ENCODE measurements around the gene FNBP1. TPM values are rescaled to one million over a fixed set of nuclear protein-coding genes. Genes with fewer than 3 reads are reported as not detected.

The FNBP1 gene
- total RNA-seq, 1 experiment from 2014 or later = 36.5 TPM

DNA sequence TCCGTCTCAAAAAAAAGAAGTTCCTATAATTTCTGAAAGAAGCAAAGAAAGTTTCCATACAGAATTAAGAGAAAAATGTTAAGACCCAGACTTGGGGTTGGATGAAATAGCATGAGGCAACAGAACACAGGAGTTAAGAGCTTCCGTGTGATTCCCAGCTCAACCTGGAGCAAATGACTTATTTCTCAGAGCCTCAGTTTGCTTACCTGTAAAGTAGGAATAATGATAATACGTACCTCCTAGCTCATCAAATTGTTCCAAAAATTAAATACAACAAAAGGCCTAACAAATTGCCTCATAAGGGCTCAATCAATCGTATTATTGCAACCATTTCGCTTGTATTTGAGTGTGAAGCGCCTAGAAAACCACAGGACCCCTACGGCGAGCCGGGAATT, 10.1 kb upstream of the FNBP1 start:
- Histone ChIP-seq H3K9ac (ENCODE audit: extremely low read depth, insufficient read length, low read length) (peak overlapping the region; percentile 24), H3K4me1 (ENCODE audit: insufficient read depth, low read length) (no peaks in the 10 kb centered on the region; the same call in 1 of the 2 replicates), H3K79me1 (ENCODE audit: insufficient read depth, low read depth, low read length, poor library complexity, severe bottlenecking) (no peaks in the 10 kb centered on the region), H4K20me1 (ENCODE audit: control insufficient read depth, insufficient read depth, insufficient read length) (no peaks in the 10 kb centered on the region), H3K4ac (ENCODE audit: low read depth, low read length) (no peak overlapping the region), H3T11ph (ENCODE audit: low read length) (no peak overlapping the region), H3K27ac (ENCODE audit: insufficient read length, low read depth, low read length) (no peak overlapping the region), H3K27me3 (ENCODE audit: insufficient read depth, low read length) (no peaks in the 10 kb centered on the region), H2BK12ac (ENCODE audit: insufficient read length, low read depth, low read length) (no peak overlapping the region), H3K56ac (ENCODE audit: insufficient read length, low read depth, low read length) (no peak overlapping the region), H2BK15ac (ENCODE audit: low read depth, low read length) (no peak overlapping the region), H3K14ac (ENCODE audit: insufficient read depth, low read length) (no peak overlapping the region; the same call in 1 of the 2 replicates), H4K8ac (replicated peaks; ENCODE audit: insufficient read length, low read depth, low read length) (no peak overlapping the region), H4K91ac (ENCODE audit: insufficient read length, low read depth, low read length) (no peak overlapping the region), H3K4me2 (ENCODE audit: insufficient read depth, insufficient read length, low read length) (peak overlapping the region; percentile 96), H2AFZ (ENCODE audit: low read length) (no peak overlapping the region), H4K5ac (ENCODE audit: insufficient read length, low read depth, low read length) (no peak overlapping the region), H3K23ac (ENCODE audit: insufficient read length, low read depth, low read length) (no peak overlapping the region), H2BK5ac (ENCODE audit: insufficient read length, low read length) (no peak overlapping the region), H2BK20ac (ENCODE audit: low read depth, low read length, poor library complexity, severe bottlenecking) (no peak overlapping the region), H2AK5ac (ENCODE audit: insufficient read length, low read length) (no peak overlapping the region), H3K9me3 (ENCODE audit: control insufficient read depth, low read depth, low read length) (no peaks in the 10 kb centered on the region), H3K23me2 (ENCODE audit: insufficient read length, low read depth, low read length, poor library complexity, severe bottlenecking) (peaks cover 9% of the 10 kb centered on the region), H2BK120ac (ENCODE audit: low read depth, low read length, poor library complexity, severe bottlenecking) (no peak overlapping the region), H3K18ac (ENCODE audit: insufficient read length, low read depth, low read length) (no peak overlapping the region), H3K79me2 (ENCODE audit: insufficient read depth, low read length) (peaks cover 2% of the 10 kb centered on the region; the same call in 1 of the 2 replicates)
- WGBS (ENCODE audit: extremely low coverage, insufficient read length, low lambda C conversion rate) = no CpG with 5 or more reads among the region's 9 CpGs
- H3K27me3 Mint-ChIP-seq (ENCODE audit: low read depth) = no peaks in the 10 kb centered on the region
- peaks cover 0 to 2% (median under 1%) of the 10 kb centered on the region in 3 experiments; a peak in 1 of 7 replicates for H3K36me3 Mint-ChIP-seq (ENCODE audit: insufficient read depth in 1 of 3, low read depth in 3 of 3)
- no peaks in the 10 kb centered on the region for H3K9me3 Mint-ChIP-seq
- no peak for TF ChIP-seq CTCF (conservative IDR thresholded peaks at IDR 0.05)
- DNase-seq = no peak
- H3K4me3 Mint-ChIP-seq = peak overlapping the region; percentile 91 to 94
- peak overlapping the region in 2 of 3 experiments; percentile 59 to 73; a peak in 3 of 7 replicates for H3K27ac Mint-ChIP-seq
- peaks cover 9 to 17% of the 10 kb centered on the region in 2 experiments; a peak in 3 of 4 replicates for H3K4me1 Mint-ChIP-seq
